ENCODE data around the gene ERCC6. TPM values are rescaled to one million over a fixed set of nuclear protein-coding genes. Genes with fewer than 3 reads are reported as not detected.

The ERCC6 gene
- total and polyA plus RNA-seq, 7 donors, result 3.0 to 16.6 (median 10.9) TPM

DNA sequence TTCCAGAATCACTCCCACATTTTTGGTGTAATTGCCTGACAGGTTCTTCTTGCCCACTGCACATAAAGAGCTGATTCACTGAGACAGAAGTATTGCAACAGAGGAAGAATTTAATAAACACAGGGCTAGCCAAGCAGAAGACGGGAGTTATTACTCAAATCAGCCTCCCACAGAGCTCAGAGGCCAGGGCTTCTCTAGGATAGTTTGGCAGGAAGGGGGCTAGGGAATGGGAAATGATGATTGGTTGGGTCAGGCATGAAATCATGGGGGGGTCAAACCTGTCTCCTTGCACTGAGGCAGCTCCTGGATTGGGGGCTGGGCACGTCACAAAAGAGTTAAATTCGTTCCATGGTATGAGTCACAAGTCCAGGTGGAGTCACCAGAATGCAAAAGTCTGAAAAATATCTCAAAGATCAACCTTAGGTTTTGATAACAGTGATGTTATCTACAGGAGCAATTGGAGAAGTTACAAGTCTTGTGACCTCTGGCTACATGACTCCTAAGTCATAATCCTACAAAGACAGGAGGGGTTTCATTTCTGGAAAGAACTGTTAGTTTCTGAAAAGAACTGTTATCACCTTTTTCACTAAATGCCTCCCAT is 30.2 kb upstream of the ERCC6 start:
- 51 to 67% methylated on average over 3 of the region's 3 CpGs for WGBS, 2 donors
- Histone ChIP-seq H3K36me3 (no peaks in the 10 kb centered on the region), H3K4me1 (peaks cover 0 to 26% (median 2%) of the 10 kb centered on the region in 4 donors), H3K4me3 (no peak overlapping the region), H3K9me3 (peaks cover 0 to 2% (median 0%) of the 10 kb centered on the region in 4 donors), H3K27ac (peak overlapping the region in 1 of 4 donors; percentile 32), H3K27me3 (no peaks in the 10 kb centered on the region)
- no peak for DNase-seq
- TF ChIP-seq POLR2AphosphoS5 (IDR thresholded peaks at IDR 0.05), result peak in 1 of 4 donors; percentile 16
- no peak for TF ChIP-seq EP300 (IDR thresholded peaks at IDR 0.05)
- intact Hi-C loops (cut with DNase I), result no loop called here

DNA sequence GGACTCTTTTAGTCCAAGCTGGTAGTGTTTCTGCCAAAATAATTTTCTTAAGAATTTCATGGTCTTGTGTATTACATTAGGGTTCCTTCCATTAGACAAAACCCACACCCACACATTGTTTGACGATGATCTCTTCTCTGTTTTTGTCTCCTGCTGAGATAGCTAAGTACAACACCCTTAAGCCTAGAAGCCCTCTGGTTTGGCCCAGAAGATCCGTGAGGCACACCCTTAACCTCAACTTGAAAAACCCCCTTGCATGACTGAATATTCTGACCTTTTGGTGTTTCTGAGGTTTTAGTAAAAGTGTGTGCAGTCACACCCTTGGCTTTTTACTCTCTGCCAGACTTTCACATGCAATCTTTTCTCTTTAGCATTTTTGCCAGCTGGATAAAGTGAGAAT is 29.3 kb upstream of the ERCC6 start:
- no peak overlapping the region for H3K27ac ChIP-seq
- no peak overlapping the region for H3K4me3 ChIP-seq
- intact Hi-C loops (cut with DNase I), result no loop called here
- WGBS, 2 donors, result 45 to 61% methylated on average over 2 of the region's 2 CpGs
- H3K36me3 ChIP-seq, result no peaks in the 10 kb centered on the region
- no peak for DNase-seq
- peaks cover 0 to 2% (median 0%) of the 10 kb centered on the region in 4 donors for H3K9me3 ChIP-seq
- TF ChIP-seq EP300 (IDR thresholded peaks at IDR 0.05) (no peak), POLR2A (IDR thresholded peaks at IDR 0.05) (no peak), POLR2AphosphoS5 (IDR thresholded peaks at IDR 0.05) (no peak)
- TF ChIP-seq, protein P1, sequence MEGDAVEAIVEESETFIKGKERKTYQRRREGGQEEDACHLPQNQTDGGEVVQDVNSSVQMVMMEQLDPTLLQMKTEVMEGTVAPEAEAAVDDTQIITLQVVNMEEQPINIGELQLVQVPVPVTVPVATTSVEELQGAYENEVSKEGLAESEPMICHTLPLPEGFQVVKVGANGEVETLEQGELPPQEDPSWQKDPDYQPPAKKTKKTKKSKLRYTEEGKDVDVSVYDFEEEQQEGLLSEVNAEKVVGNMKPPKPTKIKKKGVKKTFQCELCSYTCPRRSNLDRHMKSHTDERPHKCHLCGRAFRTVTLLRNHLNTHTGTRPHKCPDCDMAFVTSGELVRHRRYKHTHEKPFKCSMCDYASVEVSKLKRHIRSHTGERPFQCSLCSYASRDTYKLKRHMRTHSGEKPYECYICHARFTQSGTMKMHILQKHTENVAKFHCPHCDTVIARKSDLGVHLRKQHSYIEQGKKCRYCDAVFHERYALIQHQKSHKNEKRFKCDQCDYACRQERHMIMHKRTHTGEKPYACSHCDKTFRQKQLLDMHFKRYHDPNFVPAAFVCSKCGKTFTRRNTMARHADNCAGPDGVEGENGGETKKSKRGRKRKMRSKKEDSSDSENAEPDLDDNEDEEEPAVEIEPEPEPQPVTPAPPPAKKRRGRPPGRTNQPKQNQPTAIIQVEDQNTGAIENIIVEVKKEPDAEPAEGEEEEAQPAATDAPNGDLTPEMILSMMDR (IDR thresholded peaks at IDR 0.05), result no peak
- H3K27me3 ChIP-seq, result no peaks in the 10 kb centered on the region
- H3K4me1 ChIP-seq, result peaks cover 0 to 26% (median 2%) of the 10 kb centered on the region in 4 donors

DNA sequence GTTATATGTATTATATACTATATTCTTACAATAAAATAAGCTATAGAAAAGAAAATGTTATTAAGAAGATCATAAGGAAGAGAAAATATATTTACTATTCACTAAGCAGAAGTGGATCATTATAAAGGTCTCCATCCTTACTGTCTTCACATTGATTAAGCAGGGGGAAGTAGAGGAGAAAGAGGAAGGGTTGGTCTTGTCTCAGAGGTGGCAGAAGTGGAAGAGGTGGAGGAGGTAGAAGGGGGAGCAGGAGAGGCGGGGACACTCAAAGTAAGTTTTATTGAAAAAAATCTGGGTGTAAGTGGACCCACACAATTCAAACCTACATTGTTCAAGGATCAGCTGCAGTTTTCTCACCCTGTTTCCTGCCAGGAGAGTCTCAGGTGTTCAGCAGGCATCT is 28.9 kb upstream of the ERCC6 start:
- Histone ChIP-seq H3K9me3 (peaks cover 0 to 2% (median 0%) of the 10 kb centered on the region in 4 donors), H3K27ac (no peak overlapping the region), H3K4me3 (no peak overlapping the region), H3K4me1 (peaks cover 0 to 26% (median 2%) of the 10 kb centered on the region in 4 donors), H3K36me3 (no peaks in the 10 kb centered on the region), H3K27me3 (no peaks in the 10 kb centered on the region)
- DNase-seq, result no peak
- TF ChIP-seq POLR2A (IDR thresholded peaks at IDR 0.05) (no peak), EP300 (IDR thresholded peaks at IDR 0.05) (no peak)
- 93 to 94% methylated on average over 1 of the region's 1 CpG for WGBS, 2 donors
- intact Hi-C loops (cut with DNase I), result no loop called here

DNA sequence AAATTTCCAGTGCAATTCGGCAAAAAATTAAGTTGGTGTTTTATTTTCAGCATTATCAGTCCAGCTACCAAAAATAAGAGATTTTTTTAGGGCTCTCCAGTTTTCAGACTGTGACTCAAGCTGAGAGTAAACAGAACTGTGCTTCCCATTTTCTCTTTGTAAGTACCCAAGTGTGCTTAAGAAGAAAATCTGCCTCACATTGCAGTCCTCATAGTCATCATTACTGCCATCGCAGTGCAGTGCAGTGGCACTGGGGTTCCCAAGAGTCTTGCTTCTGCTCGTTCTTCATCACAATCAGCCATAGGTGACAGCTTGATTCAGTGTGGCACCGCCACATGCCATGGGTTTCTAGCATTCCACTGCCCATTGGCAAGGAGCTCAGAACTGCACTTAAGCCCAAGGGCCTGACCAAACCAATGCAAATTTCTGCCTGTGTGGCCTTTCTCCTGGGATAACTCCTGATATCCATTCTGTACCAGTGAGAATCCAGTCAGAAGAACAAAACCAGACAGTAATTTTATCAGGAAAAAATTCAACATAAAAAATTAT is 25.6 kb upstream of the ERCC6 start:
- intact Hi-C loops (cut with DNase I), result no loop called here
- H3K9me3 ChIP-seq, result peaks cover 0 to 2% (median 0%) of the 10 kb centered on the region in 4 donors
- H3K4me3 ChIP-seq, result no peak overlapping the region
- H3K36me3 ChIP-seq, result no peaks in the 10 kb centered on the region
- WGBS, 2 donors, result 85 to 89% methylated on average over 4 of the region's 4 CpGs
- H3K27me3 ChIP-seq, result peaks cover 0 to 14% (median 0%) of the 10 kb centered on the region in 3 donors
- TF ChIP-seq EP300 (IDR thresholded peaks at IDR 0.05) (no peak), POLR2AphosphoS5 (IDR thresholded peaks at IDR 0.05) (no peak), POLR2A (IDR thresholded peaks at IDR 0.05) (no peak)
- TF ChIP-seq, protein P1 (IDR thresholded peaks at IDR 0.05), result no peak
- no peak for DNase-seq
- no peak overlapping the region for H3K27ac ChIP-seq
- peaks cover 0 to 9% (median 0%) of the 10 kb centered on the region in 4 donors for H3K4me1 ChIP-seq

DNA sequence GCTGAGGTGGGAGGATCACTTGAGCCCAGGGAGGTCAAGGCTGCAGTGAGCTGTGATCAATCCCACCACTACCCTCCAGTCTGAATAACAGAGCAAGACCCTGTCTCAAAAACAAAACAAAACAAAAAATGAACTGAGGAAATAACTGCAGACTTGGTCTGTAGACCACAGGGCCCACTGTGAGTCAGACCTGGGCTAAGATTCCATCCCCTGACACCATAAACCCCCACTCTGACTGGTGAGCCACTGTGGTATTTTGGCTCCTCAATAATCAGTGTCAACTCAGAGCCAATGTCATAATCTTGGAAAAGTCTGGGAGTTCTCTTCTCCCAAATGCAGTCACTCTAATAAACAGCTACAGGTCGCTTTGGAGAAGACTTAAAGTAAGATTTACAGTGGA is 24.0 kb upstream of the ERCC6 start:
- DNase-seq, result no peak
- Histone ChIP-seq H3K27ac (no peak overlapping the region), H3K27me3 (peaks cover 0 to 14% (median 0%) of the 10 kb centered on the region in 3 donors), H3K4me3 (no peak overlapping the region), H3K9me3 (peaks cover 0 to 2% (median 0%) of the 10 kb centered on the region in 4 donors), H3K4me1 (peaks cover 0 to under 1% (median 0%) of the 10 kb centered on the region in 4 donors), H3K36me3 (no peaks in the 10 kb centered on the region)
- 59 to 76% methylated on average over 1 of the region's 1 CpG for WGBS, 2 donors
- intact Hi-C loops (cut with DNase I), result no loop called here
- TF ChIP-seq, protein P1 (IDR thresholded peaks at IDR 0.05), result no peak
- TF ChIP-seq POLR2AphosphoS5 (IDR thresholded peaks at IDR 0.05), result no peak
- TF ChIP-seq EP300 (IDR thresholded peaks at IDR 0.05), result no peak
- TF ChIP-seq POLR2A (IDR thresholded peaks at IDR 0.05), result no peak

Data from sigmoid colon (tissue), 7 donors.